ENCODE measurements around the gene CHCHD6. TPM values are rescaled to one million over a fixed set of nuclear protein-coding genes. Genes with fewer than 3 reads are reported as not detected.

CHCHD6 gene
- total and polyA plus RNA-seq, 12 donors: 5.2 to 27.0 (median 10.2) TPM

GRCh38 chr3:126745760-126746394, 41.8 kb downstream of the CHCHD6 start:
- Histone ChIP-seq H3K9me3 (no peaks in the 10 kb centered on the region), H3K36me3 (peaks cover 0 to 9% (median 0%) of the 10 kb centered on the region in 9 donors), H3K4me3 (no peak overlapping the region), H3K4me1 (peaks cover 0 to 48% (median 17%) of the 10 kb centered on the region in 9 donors), H3K27me3 (no peaks in the 10 kb centered on the region), H3K27ac (peak overlapping the region; percentile 67 to 91 (median 88))
- WGBS, 2 donors: 52 to 71% methylated on average over 6 of the region's 6 CpGs
- DNase-seq (peak; percentile 68 to 80), ATAC-seq (peak; percentile 48 to 86 (median 76))
- intact Hi-C loops (cut with DNase I): loop anchor here in 4 of 10 donors (5.0 to 10.0 kb wide), 4 partner anchors 69 to 799 kb away; no protein-coding TSS in a partner anchor
- no peak for TF ChIP-seq CTCF (IDR thresholded peaks at IDR 0.05)

- intact Hi-C loops (cut with DNase I): loop anchor here in 4 of 10 donors (5.0 to 10.0 kb wide), 4 partner anchors 69 to 798 kb away; no protein-coding TSS in a partner anchor
- Histone ChIP-seq H3K9me3 (no peaks in the 10 kb centered on the region), H3K27ac (peak overlapping the region; percentile 67 to 91 (median 88)), H3K4me1 (peaks cover 0 to 49% (median 17%) of the 10 kb centered on the region in 9 donors), H3K27me3 (no peaks in the 10 kb centered on the region), H3K4me3 (peak overlapping the region in 4 of 10 donors; percentile 2 to 20 (median 8)), H3K36me3 (peaks cover 0 to 4% (median 0%) of the 10 kb centered on the region in 9 donors)
- TF ChIP-seq CTCF (IDR thresholded peaks at IDR 0.05): peak in 2 of 9 donors; percentile 11 to 21
- WGBS, 2 donors: 33 to 54% methylated on average over 18 of the region's 18 CpGs
- ATAC-seq (peak; percentile 86 to 93 (median 91)), DNase-seq (peak; percentile 58 to 75)
Measured at GRCh38 chr3:126746395-126747177, 42.5 kb downstream of the CHCHD6 start.

GRCh38 chr3:126747768-126748167, 43.7 kb downstream of the CHCHD6 start:
- Histone ChIP-seq H3K36me3 (no peaks in the 10 kb centered on the region), H3K4me3 (no peak overlapping the region), H3K27me3 (no peaks in the 10 kb centered on the region), H3K4me1 (peaks cover 0 to 61% (median 17%) of the 10 kb centered on the region in 9 donors), H3K27ac (peak overlapping the region in 6 of 10 donors; percentile 86 to 91 (median 89)), H3K9me3 (no peaks in the 10 kb centered on the region)
- intact Hi-C loops (cut with DNase I): loop anchor here in 4 of 10 donors (5.0 to 10.0 kb wide), 4 partner anchors 70 to 797 kb away; no protein-coding TSS in a partner anchor
- DNase-seq: no peak
- no peak for TF ChIP-seq CTCF (IDR thresholded peaks at IDR 0.05)
- 92 to 95% methylated on average over 6 of the region's 6 CpGs for WGBS, 2 donors
- no peak for ATAC-seq

All from heart right ventricle (tissue), 16 donors.